HepG2 (cell line): ENCODE data around the gene ZG16B. TPM values are rescaled to one million over a fixed set of nuclear protein-coding genes. Genes with fewer than 3 reads are reported as not detected.

Experiments used
- CHCHD3 ChIP-seq: sonication (generic); formaldehyde crosslinking; IDR thresholded peaks from 2 replicates; pipeline ENCODE4 v1.8.0; 2022; ENCODE audit warnings: mild to moderate bottlenecking, missing genetic modification reagents, moderate library complexity
- GLI4 ChIP-seq: sonication (generic); formaldehyde crosslinking; IDR thresholded peaks from 2 replicates; pipeline ENCODE4 v1.5.1; 2020; ENCODE audit warnings: missing genetic modification reagents, mild to moderate bottlenecking, moderate library complexity, borderline replicate concordance
- KDM5B ChIP-seq: sonication (generic); formaldehyde crosslinking; IDR thresholded peaks from 2 replicates; pipeline ENCODE4 v1.4.0; 2020; ENCODE audit warnings: missing genetic modification reagents, mild to moderate bottlenecking, borderline replicate concordance
- KDM6A ChIP-seq: IDR thresholded peaks from 2 replicates; pipeline ENCODE4 v1.6.1; 2016; ENCODE audit warnings: low read depth
- MED13 ChIP-seq: sonication (generic); formaldehyde crosslinking; IDR thresholded peaks from 2 replicates; pipeline ENCODE4 v1.5.0; 2020; ENCODE audit warnings: missing genetic modification reagents
- MYC ChIP-seq: sonication (generic); formaldehyde crosslinking; IDR thresholded peaks from 2 replicates; pipeline ENCODE4 v1.9.0; 2021; ENCODE audit warnings: missing genetic modification reagents, borderline replicate concordance
- SUZ12 ChIP-seq: fragments of 150-350 bp; IDR thresholded peaks from 2 replicates; pipeline ENCODE4 v1.6.1; 2014; ENCODE audit warnings: low read depth, low read length
- TCF7L2 ChIP-seq: IDR thresholded peaks from 2 replicates; pipeline ENCODE4 v1.6.1; 2011; ENCODE audit warnings: mild to moderate bottlenecking, low read depth, low read length, moderate library complexity
- ZNF234 ChIP-seq: sonication (generic); formaldehyde crosslinking; conservative IDR thresholded peaks from 2 replicates; pipeline ENCODE4 v1.5.1; 2020; ENCODE audit warnings: mild to moderate bottlenecking, missing genetic modification reagents
- ZNF549 ChIP-seq: sonication (generic); formaldehyde crosslinking; IDR thresholded peaks from 2 replicates; pipeline ENCODE4 v1.5.0; 2020; ENCODE audit warnings: missing genetic modification reagents
- ZNF724P ChIP-seq: sonication (generic); formaldehyde crosslinking; IDR thresholded peaks from 2 replicates; pipeline ENCODE4 v1.8.0; 2022; ENCODE audit warnings: missing genetic modification reagents, borderline replicate concordance
- ZSCAN22 ChIP-seq: sonication (generic); formaldehyde crosslinking; IDR thresholded peaks from 2 replicates; pipeline ENCODE4 v1.4.0; 2020; ENCODE audit warnings: mild to moderate bottlenecking, missing genetic modification reagents
- polyA plus RNA-seq, 8 experiments: library from polyadenylated mRNA; depleted of rRNA in 3 of 8; stranded (reverse) in 7 of 8; unstranded in 1 of 8; fragments of >200 nt; fragmentation: Illumina TruSeq in 4 of 8; extraction: Trizol in 4 of 8; gene quantifications; 2 replicates each; pipeline versions ENCODE4 v1.2.1 to v1.2.3, GENCODE V29; 2011 to 2016; ENCODE audit warnings: low read depth in 4 of 8, missing spikeins in 1 of 8, mixed read lengths in 1 of 8; ENCODE audit not compliant: insufficient read depth in 1 of 8
- total RNA-seq, 5 experiments: library from RNA; depleted of rRNA; stranded (reverse); fragments of >200 nt; fragmentation: Illumina TruSeq; extraction: Trizol; gene quantifications; 2 replicates each; pipeline ENCODE4 v1.2.3, GENCODE V29; 2016; ENCODE audit warnings: low read depth in 1 of 5
- TF ChIP-seq, protein P1 (sequence below): sonication (generic); formaldehyde crosslinking; IDR thresholded peaks from 2 replicates; pipeline ENCODE4 v1.5.0; 2020; ENCODE audit warnings: mild to moderate bottlenecking, missing genetic modification reagents, moderate library complexity
- TF ChIP-seq, protein P2 (sequence below): sonication (generic); formaldehyde crosslinking; conservative IDR thresholded peaks from 2 replicates; pipeline ENCODE4 v1.5.0; 2020; ENCODE audit warnings: missing genetic modification reagents
- TF ChIP-seq, protein P3 (sequence below): sonication (generic); formaldehyde crosslinking; IDR thresholded peaks from 2 replicates; pipeline ENCODE4 v1.4.0; 2020; ENCODE audit warnings: missing genetic modification reagents, borderline replicate concordance
- TF ChIP-seq, protein P4 (sequence below): sonication (generic); formaldehyde crosslinking; IDR thresholded peaks from 2 replicates; pipeline ENCODE4 v1.4.0; 2020; ENCODE audit warnings: missing genetic modification reagents
- TF ChIP-seq, protein P5 (sequence below): sonication (generic); formaldehyde crosslinking; IDR thresholded peaks from 2 replicates; pipeline ENCODE4 v1.4.0; 2020; ENCODE audit warnings: missing genetic modification reagents

The ZG16B gene
- total and polyA plus RNA-seq, 2 of the 13 experiments (the other 11 are each of a cell fraction or from before 2014, with no cell fraction given) = 1.5 to 11.3 TPM

DNA sequence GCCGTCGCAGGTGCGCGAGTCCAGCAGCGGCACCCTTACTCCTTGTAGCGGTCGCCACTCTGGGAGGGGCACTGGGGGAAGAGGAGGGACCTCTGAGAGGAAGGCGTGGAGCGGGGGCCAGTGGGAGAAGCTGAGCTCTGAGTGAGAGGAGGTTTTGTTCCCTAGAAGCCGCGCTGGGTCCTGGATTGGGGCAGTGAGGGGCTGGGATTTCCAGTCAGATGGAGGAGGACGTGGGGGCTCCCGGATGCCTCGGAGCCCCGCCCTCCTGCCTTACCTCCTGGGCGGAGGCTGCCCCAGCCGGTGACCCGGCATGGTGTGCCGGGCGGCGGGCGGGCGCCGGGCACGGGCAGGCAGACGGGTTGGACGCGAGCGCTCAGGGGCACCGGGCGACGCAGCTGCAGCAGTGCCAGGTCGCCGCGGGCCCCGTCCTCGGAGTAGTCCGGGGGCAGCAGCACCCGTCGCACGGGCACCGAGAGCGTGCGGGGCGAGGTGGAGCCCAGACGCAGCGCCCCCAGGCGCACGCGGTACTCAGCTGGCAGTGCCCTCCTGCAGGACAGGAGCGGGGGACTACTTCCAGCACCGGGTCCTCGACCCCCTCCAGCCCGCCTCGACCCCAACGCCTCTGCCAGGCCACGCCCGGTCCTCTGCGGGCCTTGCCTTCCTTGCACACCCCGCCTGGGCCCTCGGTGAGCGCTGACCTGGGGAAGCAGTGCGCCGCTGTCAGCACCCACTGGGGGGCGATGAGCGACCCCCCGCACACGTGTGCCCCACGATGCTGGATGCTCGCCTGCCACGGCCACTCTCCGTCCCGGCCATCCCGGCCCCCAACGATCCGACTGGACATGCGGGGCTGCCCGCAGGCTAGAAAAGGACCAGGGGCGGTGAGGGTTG, 44.8 kb upstream of the ZG16B start (continued):
- TF ChIP-seq KDM5B (CRISPR knock-in tag) (no peak), TCF7L2 (no peak), SUZ12 (no peak), MED13 (CRISPR knock-in tag) (no peak), MYC (CRISPR knock-in tag) (0 out of 2 replicates have a peak, but pooled peaks have one; percentile 31), ZNF549 (no peak), ZNF234 (CRISPR knock-in tag) (no peak), GLI4 (CRISPR knock-in tag) (no peak), CHCHD3 (CRISPR knock-in tag) (no peak), ZSCAN22 (CRISPR knock-in tag) (peak; percentile 84), ZNF724P (CRISPR knock-in tag) (no peak), KDM6A (no peak)
- TF ChIP-seq, protein P1, sequence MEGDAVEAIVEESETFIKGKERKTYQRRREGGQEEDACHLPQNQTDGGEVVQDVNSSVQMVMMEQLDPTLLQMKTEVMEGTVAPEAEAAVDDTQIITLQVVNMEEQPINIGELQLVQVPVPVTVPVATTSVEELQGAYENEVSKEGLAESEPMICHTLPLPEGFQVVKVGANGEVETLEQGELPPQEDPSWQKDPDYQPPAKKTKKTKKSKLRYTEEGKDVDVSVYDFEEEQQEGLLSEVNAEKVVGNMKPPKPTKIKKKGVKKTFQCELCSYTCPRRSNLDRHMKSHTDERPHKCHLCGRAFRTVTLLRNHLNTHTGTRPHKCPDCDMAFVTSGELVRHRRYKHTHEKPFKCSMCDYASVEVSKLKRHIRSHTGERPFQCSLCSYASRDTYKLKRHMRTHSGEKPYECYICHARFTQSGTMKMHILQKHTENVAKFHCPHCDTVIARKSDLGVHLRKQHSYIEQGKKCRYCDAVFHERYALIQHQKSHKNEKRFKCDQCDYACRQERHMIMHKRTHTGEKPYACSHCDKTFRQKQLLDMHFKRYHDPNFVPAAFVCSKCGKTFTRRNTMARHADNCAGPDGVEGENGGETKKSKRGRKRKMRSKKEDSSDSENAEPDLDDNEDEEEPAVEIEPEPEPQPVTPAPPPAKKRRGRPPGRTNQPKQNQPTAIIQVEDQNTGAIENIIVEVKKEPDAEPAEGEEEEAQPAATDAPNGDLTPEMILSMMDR = peak; percentile 53
- TF ChIP-seq, protein P2, sequence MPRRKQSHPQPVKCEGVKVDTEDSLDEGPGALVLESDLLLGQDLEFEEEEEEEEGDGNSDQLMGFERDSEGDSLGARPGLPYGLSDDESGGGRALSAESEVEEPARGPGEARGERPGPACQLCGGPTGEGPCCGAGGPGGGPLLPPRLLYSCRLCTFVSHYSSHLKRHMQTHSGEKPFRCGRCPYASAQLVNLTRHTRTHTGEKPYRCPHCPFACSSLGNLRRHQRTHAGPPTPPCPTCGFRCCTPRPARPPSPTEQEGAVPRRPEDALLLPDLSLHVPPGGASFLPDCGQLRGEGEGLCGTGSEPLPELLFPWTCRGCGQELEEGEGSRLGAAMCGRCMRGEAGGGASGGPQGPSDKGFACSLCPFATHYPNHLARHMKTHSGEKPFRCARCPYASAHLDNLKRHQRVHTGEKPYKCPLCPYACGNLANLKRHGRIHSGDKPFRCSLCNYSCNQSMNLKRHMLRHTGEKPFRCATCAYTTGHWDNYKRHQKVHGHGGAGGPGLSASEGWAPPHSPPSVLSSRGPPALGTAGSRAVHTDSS (CRISPR knock-in tag) = no peak
- TF ChIP-seq, protein P3, sequence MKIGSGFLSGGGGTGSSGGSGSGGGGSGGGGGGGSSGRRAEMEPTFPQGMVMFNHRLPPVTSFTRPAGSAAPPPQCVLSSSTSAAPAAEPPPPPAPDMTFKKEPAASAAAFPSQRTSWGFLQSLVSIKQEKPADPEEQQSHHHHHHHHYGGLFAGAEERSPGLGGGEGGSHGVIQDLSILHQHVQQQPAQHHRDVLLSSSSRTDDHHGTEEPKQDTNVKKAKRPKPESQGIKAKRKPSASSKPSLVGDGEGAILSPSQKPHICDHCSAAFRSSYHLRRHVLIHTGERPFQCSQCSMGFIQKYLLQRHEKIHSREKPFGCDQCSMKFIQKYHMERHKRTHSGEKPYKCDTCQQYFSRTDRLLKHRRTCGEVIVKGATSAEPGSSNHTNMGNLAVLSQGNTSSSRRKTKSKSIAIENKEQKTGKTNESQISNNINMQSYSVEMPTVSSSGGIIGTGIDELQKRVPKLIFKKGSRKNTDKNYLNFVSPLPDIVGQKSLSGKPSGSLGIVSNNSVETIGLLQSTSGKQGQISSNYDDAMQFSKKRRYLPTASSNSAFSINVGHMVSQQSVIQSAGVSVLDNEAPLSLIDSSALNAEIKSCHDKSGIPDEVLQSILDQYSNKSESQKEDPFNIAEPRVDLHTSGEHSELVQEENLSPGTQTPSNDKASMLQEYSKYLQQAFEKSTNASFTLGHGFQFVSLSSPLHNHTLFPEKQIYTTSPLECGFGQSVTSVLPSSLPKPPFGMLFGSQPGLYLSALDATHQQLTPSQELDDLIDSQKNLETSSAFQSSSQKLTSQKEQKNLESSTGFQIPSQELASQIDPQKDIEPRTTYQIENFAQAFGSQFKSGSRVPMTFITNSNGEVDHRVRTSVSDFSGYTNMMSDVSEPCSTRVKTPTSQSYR = no peak
- TF ChIP-seq, protein P4, sequence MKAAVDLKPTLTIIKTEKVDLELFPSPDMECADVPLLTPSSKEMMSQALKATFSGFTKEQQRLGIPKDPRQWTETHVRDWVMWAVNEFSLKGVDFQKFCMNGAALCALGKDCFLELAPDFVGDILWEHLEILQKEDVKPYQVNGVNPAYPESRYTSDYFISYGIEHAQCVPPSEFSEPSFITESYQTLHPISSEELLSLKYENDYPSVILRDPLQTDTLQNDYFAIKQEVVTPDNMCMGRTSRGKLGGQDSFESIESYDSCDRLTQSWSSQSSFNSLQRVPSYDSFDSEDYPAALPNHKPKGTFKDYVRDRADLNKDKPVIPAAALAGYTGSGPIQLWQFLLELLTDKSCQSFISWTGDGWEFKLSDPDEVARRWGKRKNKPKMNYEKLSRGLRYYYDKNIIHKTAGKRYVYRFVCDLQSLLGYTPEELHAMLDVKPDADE = no peak
- TF ChIP-seq, protein P5, sequence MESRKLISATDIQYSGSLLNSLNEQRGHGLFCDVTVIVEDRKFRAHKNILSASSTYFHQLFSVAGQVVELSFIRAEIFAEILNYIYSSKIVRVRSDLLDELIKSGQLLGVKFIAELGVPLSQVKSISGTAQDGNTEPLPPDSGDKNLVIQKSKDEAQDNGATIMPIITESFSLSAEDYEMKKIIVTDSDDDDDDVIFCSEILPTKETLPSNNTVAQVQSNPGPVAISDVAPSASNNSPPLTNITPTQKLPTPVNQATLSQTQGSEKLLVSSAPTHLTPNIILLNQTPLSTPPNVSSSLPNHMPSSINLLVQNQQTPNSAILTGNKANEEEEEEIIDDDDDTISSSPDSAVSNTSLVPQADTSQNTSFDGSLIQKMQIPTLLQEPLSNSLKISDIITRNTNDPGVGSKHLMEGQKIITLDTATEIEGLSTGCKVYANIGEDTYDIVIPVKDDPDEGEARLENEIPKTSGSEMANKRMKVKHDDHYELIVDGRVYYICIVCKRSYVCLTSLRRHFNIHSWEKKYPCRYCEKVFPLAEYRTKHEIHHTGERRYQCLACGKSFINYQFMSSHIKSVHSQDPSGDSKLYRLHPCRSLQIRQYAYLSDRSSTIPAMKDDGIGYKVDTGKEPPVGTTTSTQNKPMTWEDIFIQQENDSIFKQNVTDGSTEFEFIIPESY (CRISPR knock-in tag) = peak; percentile 98
